Endothelial cell of umbilical vein (primary cell): ENCODE measurements around the gene LUZP2. TPM values are rescaled to one million over a fixed set of nuclear protein-coding genes. Genes with fewer than 3 reads are reported as not detected.

ENCODE experiments used
- BruUV-seq: library from RNA; stranded (reverse); fragments of 400-500 nt; replicated peaks from 2 replicates; lab custom pipeline; 2021; lab: Mats Ljungman, UMichigan
- CTCF ChIA-PET: fragments of 300-600, 350-600 bp; sonication (Branson Sonifier 250); formaldehyde crosslinking; loops from one replicate; lab custom pipeline; 2021; ENCODE audit warnings: antibody characterized with exemption, inconsistent platforms; lab: Charles Lee
- POLR2A ChIA-PET: fragments of 300-600, 350-600 bp; sonication (Branson Sonifier 250); formaldehyde crosslinking; loops from one replicate; lab custom pipeline; 2021; ENCODE audit warnings: antibody characterized with exemption, inconsistent platforms; lab: Charles Lee
- DNase-seq: peaks from one replicate; pipeline ENCODE4 v3.0.0-alpha.2; 2011; ENCODE audit warnings: low read depth, low spot score
- FAIRE-seq: peaks from 2 replicates; lab custom pipeline; 2011; peaks lifted over from hg19 to GRCh38; lab: Jason Lieb, UNC
- H2AFZ ChIP-seq: 2 replicates; pipeline ENCODE4 v1.6.0; 2012; ENCODE audit warnings: low read depth, low read length, control low read depth, inconsistent platforms
- H3K27ac ChIP-seq: 2 replicates; pipeline ENCODE4 v1.5.1; 2011; ENCODE audit warnings: low read depth, mild to moderate bottlenecking, control low read depth, low read length, moderate library complexity; ENCODE audit not compliant: insufficient read depth
- H3K27me3 ChIP-seq, 2 experiments: 2 replicates each; pipeline versions ENCODE4 v1.6.0 to v1.6.1; 2011; ENCODE audit warnings: low read length in 2 of 2, mixed read lengths in 1 of 2; ENCODE audit not compliant: control insufficient read depth in 2 of 2, insufficient read depth in 2 of 2
- H3K36me3 ChIP-seq, 2 experiments: 2 replicates in 1 of 2; 3 replicates in 1 of 2; pipeline ENCODE4 v1.5.1; 2011; ENCODE audit warnings: low read length in 2 of 2, mild to moderate bottlenecking in 1 of 2, moderate library complexity in 1 of 2; ENCODE audit not compliant: control insufficient read depth in 2 of 2, insufficient read depth in 2 of 2; ENCODE audit errors: extremely low read depth in 1 of 2
- H3K4me1 ChIP-seq: 3 replicates; pipeline ENCODE4 v1.5.1; 2011; ENCODE audit warnings: mild to moderate bottlenecking, low read length; ENCODE audit not compliant: control insufficient read depth, insufficient read depth; ENCODE audit errors: extremely low read depth
- H3K4me2 ChIP-seq: 2 replicates; pipeline ENCODE4 v1.6.1; 2011; ENCODE audit warnings: low read length, control low read depth, mixed read lengths; ENCODE audit not compliant: insufficient read depth
- H3K4me3 ChIP-seq, 3 experiments: fragments of 200-600 bp in 1 of 3; sonication (generic), shearing (Covaris generic) in 1 of 3; replicated peaks in 1 of 3; 2 replicates each; pipeline ENCODE4 v1.5.1; 2011 to 2016; ENCODE audit warnings: control low read depth in 3 of 3, low read length in 3 of 3, mild to moderate bottlenecking in 2 of 3, inconsistent platforms in 1 of 3, low read depth in 1 of 3, moderate library complexity in 1 of 3; ENCODE audit not compliant: insufficient read depth in 1 of 3
- H3K79me2 ChIP-seq: 2 replicates; pipeline ENCODE4 v1.6.0; 2012; ENCODE audit warnings: low read length, inconsistent platforms; ENCODE audit not compliant: control insufficient read depth, insufficient read depth
- H3K9ac ChIP-seq: replicated peaks from 2 replicates; pipeline ENCODE3; 2011; ENCODE audit warnings: low read length, control low read depth; ENCODE audit not compliant: insufficient read depth; ENCODE audit errors: extremely low read depth
- H3K9me1 ChIP-seq: replicated peaks from 3 replicates; pipeline ENCODE4 v1.6.0; 2011; ENCODE audit warnings: mild to moderate bottlenecking, low read length; ENCODE audit not compliant: control insufficient read depth, insufficient read depth; ENCODE audit errors: extremely low read depth
- H3K9me3 ChIP-seq: replicated peaks from 2 replicates; pipeline ENCODE4 v1.5.1; 2012; ENCODE audit warnings: low read length, inconsistent platforms; ENCODE audit not compliant: control insufficient read depth, insufficient read depth
- H4K20me1 ChIP-seq: replicated peaks from 2 replicates; pipeline ENCODE3; 2011; ENCODE audit warnings: mild to moderate bottlenecking, low read length; ENCODE audit not compliant: control insufficient read depth, insufficient read depth; ENCODE audit errors: extremely low read depth
- EZH2 ChIP-seq: IDR thresholded peaks from 2 replicates; pipeline ENCODE4 v1.6.1; 2012; ENCODE audit warnings: borderline replicate concordance, low read depth, mild to moderate bottlenecking, moderate library complexity, low read length, inconsistent platforms; ENCODE audit not compliant: severe bottlenecking
- FOS ChIP-seq: IDR thresholded peaks from 2 replicates; pipeline ENCODE4 v1.6.1; 2011; ENCODE audit warnings: mild to moderate bottlenecking, low read length, moderate library complexity, borderline replicate concordance; ENCODE audit not compliant: insufficient read depth
- GATA2 ChIP-seq: IDR thresholded peaks from 2 replicates; pipeline ENCODE4 v1.7.0; 2011; ENCODE audit warnings: low read depth, mild to moderate bottlenecking, moderate library complexity, mixed read lengths, low read length; ENCODE audit not compliant: insufficient read length, insufficient read depth
- JUN ChIP-seq: IDR thresholded peaks from 2 replicates; pipeline ENCODE4 v1.6.1; 2011; ENCODE audit warnings: borderline replicate concordance, low read depth; ENCODE audit not compliant: insufficient read length, insufficient read depth
- MYC ChIP-seq: IDR thresholded peaks from one replicate; pipeline ENCODE4 v1.6.1; 2011; ENCODE audit warnings: mild to moderate bottlenecking, low read depth, low read length
- POLR2A ChIP-seq: IDR thresholded peaks from 2 replicates; pipeline ENCODE4 v1.6.1; 2012; ENCODE audit warnings: low read depth, mild to moderate bottlenecking, control low read depth, low read length
- POLR2AphosphoS5 ChIP-seq: IDR thresholded peaks from 2 replicates; pipeline ENCODE4 v1.6.1; 2012; ENCODE audit warnings: low read depth, mild to moderate bottlenecking, control low read depth, low read length, moderate library complexity; ENCODE audit not compliant: insufficient read depth
- dilution Hi-C: fragments of 300-500 bp; cut with MboI; formaldehyde crosslinking; loops from one replicate; pipeline ENCODE4 v1.15.0; 2019; ENCODE audit warnings: low sequenced_read_pairs; ENCODE audit not compliant: extremely low pct_ligation_motif_present
- intact Hi-C: fragments of 100-400 bp; cut with micrococcal nuclease; formaldehyde crosslinking; loops from one replicate; pipeline ENCODE4 v1.10.0; 2022
- polyA plus RNA-seq, 4 experiments: library from polyadenylated mRNA; depleted of rRNA in 3 of 4; stranded (reverse) in 3 of 4; unstranded in 1 of 4; fragments of >200 nt; gene quantifications; 2 replicates each; pipeline versions ENCODE4 v1.2.1 to v1.2.3, GENCODE V29; 2011 to 2012; ENCODE audit warnings: missing spikeins in 1 of 4
- total RNA-seq: library from RNA; stranded (reverse); gene quantifications from 2 replicates; pipeline ENCODE4 v1.2.3, GENCODE V29; 2021
- TF ChIP-seq, protein P1 (sequence below): IDR thresholded peaks from 2 replicates; pipeline ENCODE4 v1.6.1; 2011; ENCODE audit not compliant: insufficient read depth, insufficient read length
- TF ChIP-seq, protein P2 (sequence below), 2 donors: IDR thresholded peaks; 1 replicate in 1 of 2; 2 replicates in 1 of 2; pipeline ENCODE4 v1.5.1; 2011; ENCODE audit warnings: low read length in 2 of 2, mild to moderate bottlenecking in 2 of 2, moderate library complexity in 2 of 2, control low read depth in 1 of 2, inconsistent platforms in 1 of 2, low read depth in 1 of 2; ENCODE audit not compliant: insufficient read depth in 1 of 2; ENCODE audit errors: extremely low read depth in 1 of 2

LUZP2 gene
- total and polyA plus RNA-seq, 2 donors (not counting 3 experiments of a cell fraction or from before 2014, with no cell fraction given) = 0.07 TPM; not detected in 1

DNA sequence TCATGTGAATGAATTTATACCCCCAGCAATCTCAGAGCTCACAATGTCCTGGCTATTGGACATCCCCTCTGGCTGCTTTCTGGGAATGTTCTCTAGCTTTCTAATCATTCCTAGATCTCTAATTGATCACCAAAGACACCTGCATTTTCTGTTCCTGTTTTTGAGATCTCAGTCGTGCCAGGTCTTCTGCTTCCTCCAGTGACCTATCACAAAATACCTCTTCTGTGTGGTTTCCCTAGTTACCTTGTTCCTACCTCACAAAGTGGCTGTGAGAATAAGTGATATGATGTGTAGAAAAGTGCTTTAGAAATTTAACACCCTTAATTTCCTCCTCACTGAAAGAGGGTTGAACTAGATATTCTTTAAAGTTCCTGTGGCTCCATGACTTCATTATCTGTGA, 92.2 kb downstream of the LUZP2 start:
- FAIRE-seq = no peak

More for the DNA sequence above, 92.2 kb downstream of the LUZP2 start:
- Histone ChIP-seq H3K9me3 (no peaks in the 10 kb centered on the region), H3K4me3 (no peak overlapping the region), H3K27ac (no peak overlapping the region), H3K4me2 (no peak overlapping the region), H3K36me3 (no peaks in the 10 kb centered on the region), H3K9ac (no peak overlapping the region), H3K79me2 (no peaks in the 10 kb centered on the region), H3K27me3 (no peaks in the 10 kb centered on the region), H3K9me1 (no peaks in the 10 kb centered on the region), H4K20me1 (no peaks in the 10 kb centered on the region), H3K4me1 (peaks cover 21% of the 10 kb centered on the region), H2AFZ (no peak overlapping the region)
- TF ChIP-seq, protein P1, sequence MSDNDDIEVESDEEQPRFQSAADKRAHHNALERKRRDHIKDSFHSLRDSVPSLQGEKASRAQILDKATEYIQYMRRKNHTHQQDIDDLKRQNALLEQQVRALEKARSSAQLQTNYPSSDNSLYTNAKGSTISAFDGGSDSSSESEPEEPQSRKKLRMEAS = no peak
- TF ChIP-seq POLR2A = no peak
- TF ChIP-seq, protein P2, sequence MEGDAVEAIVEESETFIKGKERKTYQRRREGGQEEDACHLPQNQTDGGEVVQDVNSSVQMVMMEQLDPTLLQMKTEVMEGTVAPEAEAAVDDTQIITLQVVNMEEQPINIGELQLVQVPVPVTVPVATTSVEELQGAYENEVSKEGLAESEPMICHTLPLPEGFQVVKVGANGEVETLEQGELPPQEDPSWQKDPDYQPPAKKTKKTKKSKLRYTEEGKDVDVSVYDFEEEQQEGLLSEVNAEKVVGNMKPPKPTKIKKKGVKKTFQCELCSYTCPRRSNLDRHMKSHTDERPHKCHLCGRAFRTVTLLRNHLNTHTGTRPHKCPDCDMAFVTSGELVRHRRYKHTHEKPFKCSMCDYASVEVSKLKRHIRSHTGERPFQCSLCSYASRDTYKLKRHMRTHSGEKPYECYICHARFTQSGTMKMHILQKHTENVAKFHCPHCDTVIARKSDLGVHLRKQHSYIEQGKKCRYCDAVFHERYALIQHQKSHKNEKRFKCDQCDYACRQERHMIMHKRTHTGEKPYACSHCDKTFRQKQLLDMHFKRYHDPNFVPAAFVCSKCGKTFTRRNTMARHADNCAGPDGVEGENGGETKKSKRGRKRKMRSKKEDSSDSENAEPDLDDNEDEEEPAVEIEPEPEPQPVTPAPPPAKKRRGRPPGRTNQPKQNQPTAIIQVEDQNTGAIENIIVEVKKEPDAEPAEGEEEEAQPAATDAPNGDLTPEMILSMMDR (IDR thresholded peaks at IDR 0.05; ENCODE audit: extremely low read depth in 1 of 2, insufficient read depth in 1 of 2, low read depth in 1 of 2, low read length in 2 of 2) = no peak
- no peak for TF ChIP-seq EZH2
- TF ChIP-seq GATA2 = no peak
- TF ChIP-seq FOS = no peak
- TF ChIP-seq JUN = no peak
- TF ChIP-seq MYC = no peak
- TF ChIP-seq POLR2AphosphoS5 = no peak
- CTCF ChIA-PET = no interaction called here
- dilution Hi-C loops (no loop called here), intact Hi-C loops (loop anchor here (10.0 kb wide), 1 partner anchor 246 kb away; no protein-coding TSS in a partner anchor)
- POLR2A ChIA-PET = no interaction called here
- BruUV-seq = no TSS peak
- no peak for DNase-seq
